Measurements from ENCODE around the gene SERP2. TPM values are rescaled to one million over a fixed set of nuclear protein-coding genes. Genes with fewer than 3 reads are reported as not detected.
"Not testable (repeated sequence)": the region's sequence is repeated elsewhere in the genome, so short reads cannot be mapped to it uniquely, and the experiment has no call there.

The SERP2 gene
- total RNA-seq, result under 1 TPM; 0.38 to 0.64 TPM

- H3K36me3 Mint-ChIP-seq (ENCODE audit: low read depth), result no peaks in the 10 kb centered on the region
- peaks cover 11% of the 10 kb centered on the region for H3K4me1 Mint-ChIP-seq (ENCODE audit: low read depth)
- intact Hi-C loops (cut with micrococcal nuclease), result no loop called here
- H3K9me3 Mint-ChIP-seq, result no peaks in the 10 kb centered on the region
- H3K27me3 Mint-ChIP-seq (ENCODE audit: low read depth), result peaks cover 47% of the 10 kb centered on the region
- H3K27ac Mint-ChIP-seq, result no peak within 1 kb of the TSS
- CTCF ChIA-PET, result no interaction called here
- DNase-seq, result no peak
- peak within 1 kb of the TSS; percentile 42 for H3K4me3 Mint-ChIP-seq
Measured at GRCh38 chr13:44373601-44374347, at the start of gene SERP2. SERP2 (plus strand) TSS chr13:44373824; CDS start chr13:44374026, 202 bp downstream.

GRCh38 chr13:44326961-44327360, 46.7 kb upstream of the SERP2 start:
- Mint-ChIP-seq H3K27me3 (ENCODE audit: low read depth) (peaks cover 5% of the 10 kb centered on the region), H3K4me3 (no peak overlapping the region), H3K36me3 (ENCODE audit: low read depth) (no peaks in the 10 kb centered on the region), H3K9me3 (peaks cover 2% of the 10 kb centered on the region), H3K4me1 (ENCODE audit: low read depth) (peaks cover 10% of the 10 kb centered on the region), H3K27ac (no peak overlapping the region)
- DNase-seq, result no peak
- intact Hi-C loops (cut with micrococcal nuclease), result no loop called here
- CTCF ChIA-PET, result no interaction called here

GRCh38 chr13:44329041-44329440, 44.6 kb upstream of the SERP2 start:
- H3K27me3 Mint-ChIP-seq (ENCODE audit: low read depth); H3K27ac Mint-ChIP-seq; CTCF ChIA-PET; H3K9me3 Mint-ChIP-seq; H3K36me3 Mint-ChIP-seq (ENCODE audit: low read depth); H3K4me1 Mint-ChIP-seq (ENCODE audit: low read depth); H3K4me3 Mint-ChIP-seq; DNase-seq; intact Hi-C loops (cut with micrococcal nuclease): not testable (repeated sequence)

GRCh38 chr13:44329909-44330545, 43.6 kb upstream of the SERP2 start:
- Mint-ChIP-seq H3K4me3 (no peak overlapping the region), H3K36me3 (ENCODE audit: low read depth) (no peaks in the 10 kb centered on the region), H3K27ac (no peak overlapping the region)

GRCh38 chr13:44331446-44331845, 42.2 kb upstream of the SERP2 start:
- H3K4me3 Mint-ChIP-seq, result no peak overlapping the region

More at GRCh38 chr13:44329909-44330545, 43.6 kb upstream of the SERP2 start:
- H3K4me1 Mint-ChIP-seq (ENCODE audit: low read depth), result peaks cover 10% of the 10 kb centered on the region
- peaks cover 2% of the 10 kb centered on the region for H3K9me3 Mint-ChIP-seq
- CTCF ChIA-PET, result no interaction called here
- no peak for DNase-seq
- intact Hi-C loops (cut with micrococcal nuclease), result loop anchor here (2.0 kb wide), 1 partner anchor 37 kb away; no protein-coding TSS in a partner anchor
- H3K27me3 Mint-ChIP-seq (ENCODE audit: low read depth), result peaks cover 5% of the 10 kb centered on the region

GRCh38 chr13:44331912-44332851, 41.4 kb upstream of the SERP2 start:
- H3K4me1 Mint-ChIP-seq (ENCODE audit: low read depth), result peaks cover 13% of the 10 kb centered on the region
- no peak overlapping the region for H3K4me3 Mint-ChIP-seq
- H3K27ac Mint-ChIP-seq, result peak overlapping the region; percentile 59
- no peaks in the 10 kb centered on the region for H3K36me3 Mint-ChIP-seq (ENCODE audit: low read depth)
- peaks cover 2% of the 10 kb centered on the region for H3K9me3 Mint-ChIP-seq
- intact Hi-C loops (cut with micrococcal nuclease), result loop anchor here (2.0 kb wide), 1 partner anchor 39 kb away; no protein-coding TSS in a partner anchor
- no peak for DNase-seq
- peaks cover 5% of the 10 kb centered on the region for H3K27me3 Mint-ChIP-seq (ENCODE audit: low read depth)
- CTCF ChIA-PET, result interaction anchor here (0.6 kb wide), 1 partner anchor 164 kb away, joined by 3 read pairs; no protein-coding TSS in a partner anchor

More at GRCh38 chr13:44331446-44331845, 42.2 kb upstream of the SERP2 start:
- intact Hi-C loops (cut with micrococcal nuclease), result loop anchor here (2.0 kb wide), 1 partner anchor 39 kb away; no protein-coding TSS in a partner anchor
- CTCF ChIA-PET, result no interaction called here
- H3K9me3 Mint-ChIP-seq, result peaks cover 2% of the 10 kb centered on the region
- DNase-seq, result peak; percentile 24
- H3K4me1 Mint-ChIP-seq (ENCODE audit: low read depth), result peaks cover 10% of the 10 kb centered on the region
- no peaks in the 10 kb centered on the region for H3K36me3 Mint-ChIP-seq (ENCODE audit: low read depth)
- H3K27ac Mint-ChIP-seq, result peak overlapping the region; percentile 59
- H3K27me3 Mint-ChIP-seq (ENCODE audit: low read depth), result peaks cover 5% of the 10 kb centered on the region

- peaks cover 13% of the 10 kb centered on the region for H3K4me1 Mint-ChIP-seq (ENCODE audit: low read depth)
- no peaks in the 10 kb centered on the region for H3K36me3 Mint-ChIP-seq (ENCODE audit: low read depth)
- H3K27me3 Mint-ChIP-seq (ENCODE audit: low read depth), result peaks cover 3% of the 10 kb centered on the region
- no peak overlapping the region for H3K4me3 Mint-ChIP-seq
- CTCF ChIA-PET, result no interaction called here
- no peak for DNase-seq
- intact Hi-C loops (cut with micrococcal nuclease), result no loop called here
- H3K27ac Mint-ChIP-seq, result no peak overlapping the region
- H3K9me3 Mint-ChIP-seq, result no peaks in the 10 kb centered on the region
Measured at GRCh38 chr13:44333950-44334655, 39.5 kb upstream of the SERP2 start.

- H3K27ac Mint-ChIP-seq, result no peak overlapping the region
- H3K9me3 Mint-ChIP-seq, result no peaks in the 10 kb centered on the region
- H3K27me3 Mint-ChIP-seq (ENCODE audit: low read depth), result peaks cover 3% of the 10 kb centered on the region
- H3K36me3 Mint-ChIP-seq (ENCODE audit: low read depth), result no peaks in the 10 kb centered on the region
- CTCF ChIA-PET, result no interaction called here
- no peak overlapping the region for H3K4me3 Mint-ChIP-seq
- intact Hi-C loops (cut with micrococcal nuclease), result no loop called here
- H3K4me1 Mint-ChIP-seq (ENCODE audit: low read depth), result peaks cover 13% of the 10 kb centered on the region
- no peak for DNase-seq
Measured at GRCh38 chr13:44334751-44335150, 38.9 kb upstream of the SERP2 start.

- Mint-ChIP-seq H3K9me3 (no peaks in the 10 kb centered on the region), H3K27me3 (ENCODE audit: low read depth) (no peaks in the 10 kb centered on the region), H3K4me3 (no peak overlapping the region), H3K36me3 (ENCODE audit: low read depth) (no peaks in the 10 kb centered on the region), H3K4me1 (ENCODE audit: low read depth) (peaks cover 4% of the 10 kb centered on the region), H3K27ac (no peak overlapping the region)
- intact Hi-C loops (cut with micrococcal nuclease), result no loop called here
- CTCF ChIA-PET, result no interaction called here
- no peak for DNase-seq
Measured at GRCh38 chr13:44336934-44337333, 36.7 kb upstream of the SERP2 start.

GRCh38 chr13:44337581-44337980, 36.0 kb upstream of the SERP2 start:
- H3K27me3 Mint-ChIP-seq (ENCODE audit: low read depth), result no peaks in the 10 kb centered on the region
- no peaks in the 10 kb centered on the region for H3K9me3 Mint-ChIP-seq
- intact Hi-C loops (cut with micrococcal nuclease), result no loop called here
- DNase-seq, result no peak
- no peaks in the 10 kb centered on the region for H3K36me3 Mint-ChIP-seq (ENCODE audit: low read depth)
- no peak overlapping the region for H3K4me3 Mint-ChIP-seq
- H3K4me1 Mint-ChIP-seq (ENCODE audit: low read depth), result peaks cover 4% of the 10 kb centered on the region
- no peak overlapping the region for H3K27ac Mint-ChIP-seq
- CTCF ChIA-PET, result no interaction called here

- DNase-seq, result no peak
- Mint-ChIP-seq H3K27ac (no peak overlapping the region), H3K36me3 (ENCODE audit: low read depth) (no peaks in the 10 kb centered on the region), H3K4me1 (ENCODE audit: low read depth) (peaks cover 4% of the 10 kb centered on the region), H3K27me3 (ENCODE audit: low read depth) (no peaks in the 10 kb centered on the region), H3K4me3 (no peak overlapping the region), H3K9me3 (no peaks in the 10 kb centered on the region)
- CTCF ChIA-PET, result interaction anchor here (1.0 kb wide), 1 partner anchor 96 kb away, joined by 3 read pairs; no protein-coding TSS in a partner anchor
- intact Hi-C loops (cut with micrococcal nuclease), result no loop called here
Measured at GRCh38 chr13:44340508-44340907, 33.1 kb upstream of the SERP2 start.

GRCh38 chr13:44342741-44343140, 30.9 kb upstream of the SERP2 start:
- H3K9me3 Mint-ChIP-seq, result no peaks in the 10 kb centered on the region
- H3K27ac Mint-ChIP-seq, result no peak overlapping the region
- no peak for DNase-seq
- no peak overlapping the region for H3K4me3 Mint-ChIP-seq
- no peaks in the 10 kb centered on the region for H3K36me3 Mint-ChIP-seq (ENCODE audit: low read depth)
- intact Hi-C loops (cut with micrococcal nuclease), result no loop called here
- no peaks in the 10 kb centered on the region for H3K27me3 Mint-ChIP-seq (ENCODE audit: low read depth)
- H3K4me1 Mint-ChIP-seq (ENCODE audit: low read depth), result no peaks in the 10 kb centered on the region
- CTCF ChIA-PET, result no interaction called here

Measured in activated naive CD4-positive, alpha-beta T cell treated with anti-CD3 and anti-CD28 coated beads for 36 hours (primary cell).